ENCODE data around the gene SNPH.

DNA sequence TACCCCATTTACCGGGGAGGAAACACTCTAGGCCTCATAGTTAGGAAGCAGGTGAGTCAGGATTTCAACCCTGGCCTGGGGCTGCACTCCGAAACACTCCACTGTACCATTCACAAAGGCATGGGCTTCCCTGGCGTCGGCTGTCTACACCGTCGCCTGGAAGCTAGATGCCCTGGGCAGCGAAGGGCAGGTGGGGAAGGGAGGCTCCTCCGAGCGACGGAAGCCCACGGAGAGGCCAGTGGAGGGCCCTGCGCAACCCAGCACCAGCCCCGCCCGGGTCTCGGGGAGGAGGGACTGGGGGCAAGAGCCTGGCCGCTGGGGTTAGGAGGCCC, 46.8 kb downstream of the SNPH start:
- TF ChIP-seq POLR2A (IDR thresholded peaks at IDR 0.05; ENCODE audit: control extremely low read depth in 1 of 2, low read depth in 2 of 2, low read length in 2 of 2), result no peak
- TF ChIP-seq RNF2 (IDR thresholded peaks at IDR 0.05; ENCODE audit: borderline replicate concordance, low read depth, low read length, missing control alignments, poor library complexity, severe bottlenecking), result no peak
- TF ChIP-seq, protein P1, sequence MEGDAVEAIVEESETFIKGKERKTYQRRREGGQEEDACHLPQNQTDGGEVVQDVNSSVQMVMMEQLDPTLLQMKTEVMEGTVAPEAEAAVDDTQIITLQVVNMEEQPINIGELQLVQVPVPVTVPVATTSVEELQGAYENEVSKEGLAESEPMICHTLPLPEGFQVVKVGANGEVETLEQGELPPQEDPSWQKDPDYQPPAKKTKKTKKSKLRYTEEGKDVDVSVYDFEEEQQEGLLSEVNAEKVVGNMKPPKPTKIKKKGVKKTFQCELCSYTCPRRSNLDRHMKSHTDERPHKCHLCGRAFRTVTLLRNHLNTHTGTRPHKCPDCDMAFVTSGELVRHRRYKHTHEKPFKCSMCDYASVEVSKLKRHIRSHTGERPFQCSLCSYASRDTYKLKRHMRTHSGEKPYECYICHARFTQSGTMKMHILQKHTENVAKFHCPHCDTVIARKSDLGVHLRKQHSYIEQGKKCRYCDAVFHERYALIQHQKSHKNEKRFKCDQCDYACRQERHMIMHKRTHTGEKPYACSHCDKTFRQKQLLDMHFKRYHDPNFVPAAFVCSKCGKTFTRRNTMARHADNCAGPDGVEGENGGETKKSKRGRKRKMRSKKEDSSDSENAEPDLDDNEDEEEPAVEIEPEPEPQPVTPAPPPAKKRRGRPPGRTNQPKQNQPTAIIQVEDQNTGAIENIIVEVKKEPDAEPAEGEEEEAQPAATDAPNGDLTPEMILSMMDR (IDR thresholded peaks at IDR 0.05; ENCODE audit: control extremely low read depth in 1 of 3, insufficient read depth in 1 of 3, low read depth in 1 of 3, low read length in 3 of 3), result no peak
- TF ChIP-seq, protein P2, sequence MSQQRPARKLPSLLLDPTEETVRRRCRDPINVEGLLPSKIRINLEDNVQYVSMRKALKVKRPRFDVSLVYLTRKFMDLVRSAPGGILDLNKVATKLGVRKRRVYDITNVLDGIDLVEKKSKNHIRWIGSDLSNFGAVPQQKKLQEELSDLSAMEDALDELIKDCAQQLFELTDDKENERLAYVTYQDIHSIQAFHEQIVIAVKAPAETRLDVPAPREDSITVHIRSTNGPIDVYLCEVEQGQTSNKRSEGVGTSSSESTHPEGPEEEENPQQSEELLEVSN (IDR thresholded peaks at IDR 0.05), result no peak
- no peak for TF ChIP-seq CEBPB (IDR thresholded peaks at IDR 0.05; ENCODE audit: low read depth, low read length)
- no peak for TF ChIP-seq GABPA (IDR thresholded peaks at IDR 0.05; ENCODE audit: borderline replicate concordance, insufficient read depth, low read length)

All from H1 (cell line).